Sigmoid colon (tissue), 7 donors: ENCODE data around the gene SMAP2. TPM values are rescaled to one million over a fixed set of nuclear protein-coding genes. Genes with fewer than 3 reads are reported as not detected.

ENCODE experiments used
- DNase-seq: peaks from one replicate; pipeline ENCODE4 v3.0.0-alpha.2; 2019
- H3K27ac ChIP-seq, 4 donors: fragments of 200-600 bp; sonication (generic); one replicate each; pipeline ENCODE4 v1.5.1; 2016 to 2019; ENCODE audit warnings: mild to moderate bottlenecking in 1 of 4
- H3K27me3 ChIP-seq, 3 donors: fragments of 200-600 bp; sonication (generic); one replicate each; pipeline ENCODE4 v1.5.1; 2019; ENCODE audit warnings: mild to moderate bottlenecking in 1 of 3
- H3K36me3 ChIP-seq, 4 donors: fragments of 200-600 bp; sonication (generic); one replicate each; pipeline ENCODE4 v1.5.1; 2016 to 2019
- H3K4me1 ChIP-seq, 4 donors: fragments of 200-600 bp; sonication (generic); one replicate each; pipeline ENCODE4 v1.5.1; 2017 to 2019
- H3K4me3 ChIP-seq, 4 donors: fragments of 200-600 bp; sonication (generic); one replicate each; pipeline ENCODE4 v1.5.1; 2017 to 2019; ENCODE audit warnings: mild to moderate bottlenecking in 2 of 4, moderate library complexity in 1 of 4
- H3K9me3 ChIP-seq, 4 donors: fragments of 200-600 bp in 3 of 4; sonication (generic) in 3 of 4; one replicate each; pipeline versions ENCODE4 v1.5.1 to v1.6.1; 2013 to 2019
- CTCF ChIP-seq, 4 experiments: fragments of 450-650 bp in 3 of 4; fragments of 200-600 bp in 1 of 4; IDR thresholded peaks; one replicate each; pipeline ENCODE4 v1.5.1; 2016 to 2019; ENCODE audit warnings: antibody characterized with exemption in 4 of 4, mild to moderate bottlenecking in 3 of 4, moderate library complexity in 2 of 4
- EP300 ChIP-seq, 4 donors: sonication (generic); formaldehyde crosslinking; IDR thresholded peaks; one replicate each; pipeline ENCODE4 v1.6.1; 2017; ENCODE audit warnings: antibody characterized with exemption in 4 of 4
- POLR2A ChIP-seq, 2 donors: fragments of 450-650 bp; IDR thresholded peaks; one replicate each; pipeline ENCODE4 v1.6.1; 2016; ENCODE audit warnings: antibody characterized with exemption in 2 of 2, mild to moderate bottlenecking in 2 of 2, moderate library complexity in 2 of 2
- POLR2AphosphoS5 ChIP-seq, 4 donors: sonication (generic); formaldehyde crosslinking; IDR thresholded peaks; one replicate each; pipeline ENCODE4 v1.6.1; 2017; ENCODE audit warnings: antibody characterized with exemption in 4 of 4
- WGBS, 2 donors: extraction: QIAGEN DNeasy Blood & Tissue Kit; methylation state at CpG; one replicate each; pipeline ENCODE4 v1.1.7; 2013; 5-methylcytosine and 5-hydroxymethylcytosine counted together
- intact Hi-C: fragments of 100-400 bp; cut with DNase I; formaldehyde crosslinking; loops from one replicate; pipeline ENCODE4 v1.15.1; 2023
- polyA plus RNA-seq, 3 donors: library from polyadenylated mRNA; stranded (reverse); fragments of 200-250 nt; gene quantifications; one replicate each; pipeline ENCODE4 v1.2.3, GENCODE V29; 2013
- total RNA-seq, 4 donors: library from RNA; depleted of rRNA; stranded (reverse); fragments of >200 nt; gene quantifications; one replicate each; pipeline ENCODE4 v1.1.0, GENCODE V29; 2016
- donor health status: healthy with polysubstance abuse.
- donor health status: Bipolar disorder and iron deficiency.
- donor health status: healthy.

The SMAP2 gene
- total and polyA plus RNA-seq, 7 donors = 20.5 to 113 (median 24.3) TPM

GRCh38 chr1:40371707-40372258 is 1.7 kb upstream of the SMAP2 start:
- 67 to 70% methylated on average over 4 of the region's 4 CpGs for WGBS, 2 donors

GRCh38 chr1:40372658-40373322 is 737 bp upstream of the SMAP2 start:
- Histone ChIP-seq H3K9me3 (no peaks in the 10 kb centered on the region), H3K4me3 (peak overlapping the region in 3 of 4 donors; percentile 76 to 99 (median 85)), H3K36me3 (no peaks in the 10 kb centered on the region), H3K27me3 (no peaks in the 10 kb centered on the region), H3K27ac (no peak overlapping the region), H3K4me1 (peaks cover 0 to 14% (median 13%) of the 10 kb centered on the region in 4 donors)
- no peak for DNase-seq
- TF ChIP-seq POLR2A (IDR thresholded peaks at IDR 0.05) = no peak
- no peak for TF ChIP-seq EP300 (IDR thresholded peaks at IDR 0.05)
- TF ChIP-seq CTCF (IDR thresholded peaks at IDR 0.05) = no peak
- no peak for TF ChIP-seq POLR2AphosphoS5 (IDR thresholded peaks at IDR 0.05)
- 38 to 54% methylated on average over 6 of the region's 6 CpGs for WGBS, 2 donors
- intact Hi-C loops = no loop called here

More at GRCh38 chr1:40371707-40372258, 1.7 kb upstream of the SMAP2 start:
- DNase-seq = no peak
- Histone ChIP-seq H3K4me3 (no peak overlapping the region), H3K4me1 (peaks cover 0 to 14% (median 13%) of the 10 kb centered on the region in 4 donors), H3K36me3 (no peaks in the 10 kb centered on the region), H3K9me3 (no peaks in the 10 kb centered on the region), H3K27ac (no peak overlapping the region), H3K27me3 (no peaks in the 10 kb centered on the region)
- TF ChIP-seq POLR2A (IDR thresholded peaks at IDR 0.05) (no peak), POLR2AphosphoS5 (IDR thresholded peaks at IDR 0.05) (no peak), EP300 (IDR thresholded peaks at IDR 0.05) (no peak), CTCF (IDR thresholded peaks at IDR 0.05) (no peak)
- intact Hi-C loops = no loop called here

- no peak for DNase-seq
- intact Hi-C loops = no loop called here
- no peak for TF ChIP-seq CTCF (IDR thresholded peaks at IDR 0.05)
- no peak for TF ChIP-seq POLR2AphosphoS5 (IDR thresholded peaks at IDR 0.05)
- no peak for TF ChIP-seq POLR2A (IDR thresholded peaks at IDR 0.05)
- no peak for TF ChIP-seq EP300 (IDR thresholded peaks at IDR 0.05)
- peaks cover 0 to 26% (median 20%) of the 10 kb centered on the region in 4 donors for H3K4me1 ChIP-seq
- WGBS, 2 donors = 71 to 75% methylated on average over 1 of the region's 1 CpG
- no peaks in the 10 kb centered on the region for H3K27me3 ChIP-seq
- H3K4me3 ChIP-seq = no peak overlapping the region
- H3K27ac ChIP-seq = peak overlapping the region in 1 of 4 donors; percentile 16
- no peaks in the 10 kb centered on the region for H3K9me3 ChIP-seq
- H3K36me3 ChIP-seq = no peaks in the 10 kb centered on the region
Measured at GRCh38 chr1:40377512-40377911, 4.0 kb downstream of the SMAP2 start.

- WGBS, 2 donors = 22 to 43% methylated on average over 1 of the region's 1 CpG
- no peaks in the 10 kb centered on the region for H3K27me3 ChIP-seq
- intact Hi-C loops = no loop called here
- no peak for DNase-seq
- H3K9me3 ChIP-seq = no peaks in the 10 kb centered on the region
- no peak for TF ChIP-seq POLR2AphosphoS5 (IDR thresholded peaks at IDR 0.05)
- peaks cover 0 to 41% (median 28%) of the 10 kb centered on the region in 4 donors for H3K4me1 ChIP-seq
- no peaks in the 10 kb centered on the region for H3K36me3 ChIP-seq
- peak overlapping the region in 2 of 4 donors; percentile 65 to 74 for H3K27ac ChIP-seq
- no peak overlapping the region for H3K4me3 ChIP-seq
Measured at GRCh38 chr1:40379785-40380452, 6.4 kb downstream of the SMAP2 start.

- Histone ChIP-seq H3K4me1 (peaks cover 0 to 38% (median 27%) of the 10 kb centered on the region in 4 donors), H3K27me3 (no peaks in the 10 kb centered on the region), H3K27ac (peak overlapping the region in 3 of 4 donors; percentile 5 to 74 (median 65)), H3K4me3 (no peak overlapping the region), H3K9me3 (no peaks in the 10 kb centered on the region), H3K36me3 (no peaks in the 10 kb centered on the region)
- 77 to 88% methylated on average over 4 of the region's 4 CpGs for WGBS, 2 donors
- intact Hi-C loops = no loop called here
- DNase-seq = no peak
- TF ChIP-seq POLR2A (IDR thresholded peaks at IDR 0.05) (no peak), CTCF (IDR thresholded peaks at IDR 0.05) (no peak), EP300 (IDR thresholded peaks at IDR 0.05) (no peak)
Measured at GRCh38 chr1:40380817-40381216, 7.3 kb downstream of the SMAP2 start.
